ENCODE results near the gene SLC45A2. TPM values are rescaled to one million over a fixed set of nuclear protein-coding genes. Genes with fewer than 3 reads are reported as not detected.

SLC45A2 gene
- polyA plus RNA-seq, 1 donor from 2014 or later = 1.2 TPM

GRCh38 chr5:34028349-34028748 is 43.9 kb upstream of the SLC45A2 start:
- Histone ChIP-seq H3K9ac (ENCODE audit: low read length) (no peak overlapping the region), H4K20me1 (ENCODE audit: insufficient read depth) (no peaks in the 10 kb centered on the region), H3K36me3 (ENCODE audit: insufficient read depth, low read length) (peaks cover 5% of the 10 kb centered on the region), H3F3A (ENCODE audit: insufficient read depth, low read length, poor library complexity, severe bottlenecking) (no peaks in the 10 kb centered on the region), H3K9me2 (ENCODE audit: insufficient read depth, low read length) (no peaks in the 10 kb centered on the region), H2AFZ (ENCODE audit: low read depth, low read length) (no peak overlapping the region), H3K27ac (ENCODE audit: low read length) (no peak overlapping the region), H3K27me3 (ENCODE audit: insufficient read depth, low read depth, low read length) (no peaks in the 10 kb centered on the region), H3K9me3 (ENCODE audit: low read length) (no peaks in the 10 kb centered on the region), H3K79me2 (replicated peaks; ENCODE audit: insufficient read depth, low read length) (no peaks in the 10 kb centered on the region), H3K4me3 (ENCODE audit: low read length) (no peak overlapping the region), H3K4me2 (ENCODE audit: low read length) (no peak overlapping the region)
- TF ChIP-seq EZH2 (IDR thresholded peaks at IDR 0.05; ENCODE audit: borderline replicate concordance, insufficient read depth, low read length, poor library complexity, severe bottlenecking) = no peak
- no peak for TF ChIP-seq RAD21 (conservative IDR thresholded peaks at IDR 0.05)
- TF ChIP-seq POLR2AphosphoS5 (IDR thresholded peaks at IDR 0.05) = no peak
- TF ChIP-seq SMC3 (conservative IDR thresholded peaks at IDR 0.05; ENCODE audit: poor library complexity) = no peak
- no peak for TF ChIP-seq TAF1 (IDR thresholded peaks at IDR 0.05; ENCODE audit: low read depth)
- TF ChIP-seq CTCF (IDR thresholded peaks at IDR 0.05; ENCODE audit: poor library complexity, severe bottlenecking) = no peak

GRCh38 chr5:34026089-34026761 is 41.7 kb upstream of the SLC45A2 start:
- H3K9ac ChIP-seq (ENCODE audit: low read length) = no peak overlapping the region
- no peaks in the 10 kb centered on the region for H3K27me3 ChIP-seq (ENCODE audit: insufficient read depth, low read depth, low read length)
- TF ChIP-seq CTCF (IDR thresholded peaks at IDR 0.05; ENCODE audit: poor library complexity, severe bottlenecking) = no peak
- TF ChIP-seq RAD21 (conservative IDR thresholded peaks at IDR 0.05) = no peak
- H3K4me2 ChIP-seq (ENCODE audit: low read length) = no peak overlapping the region
- no peak overlapping the region for H3K4me3 ChIP-seq (ENCODE audit: low read length)
- no peaks in the 10 kb centered on the region for H3K36me3 ChIP-seq (ENCODE audit: insufficient read depth, low read length)
- H2AFZ ChIP-seq (ENCODE audit: low read depth, low read length) = no peak overlapping the region
- no peaks in the 10 kb centered on the region for H3F3A ChIP-seq (ENCODE audit: insufficient read depth, low read length, poor library complexity, severe bottlenecking)
- no peaks in the 10 kb centered on the region for H3K9me3 ChIP-seq (ENCODE audit: low read length)
- no peaks in the 10 kb centered on the region for H4K20me1 ChIP-seq (ENCODE audit: insufficient read depth)
- no peak overlapping the region for H3K27ac ChIP-seq (ENCODE audit: low read length)
- H3K79me2 ChIP-seq (replicated peaks; ENCODE audit: insufficient read depth, low read length) = no peaks in the 10 kb centered on the region
- H3K9me2 ChIP-seq (ENCODE audit: insufficient read depth, low read length) = no peaks in the 10 kb centered on the region

- Histone ChIP-seq H3K79me2 (replicated peaks; ENCODE audit: insufficient read depth, low read length) (no peaks in the 10 kb centered on the region), H3K4me2 (ENCODE audit: low read length) (no peak overlapping the region), H3F3A (ENCODE audit: insufficient read depth, low read length, poor library complexity, severe bottlenecking) (no peaks in the 10 kb centered on the region), H3K36me3 (ENCODE audit: insufficient read depth, low read length) (no peaks in the 10 kb centered on the region), H3K4me3 (ENCODE audit: low read length) (no peak overlapping the region), H4K20me1 (ENCODE audit: insufficient read depth) (no peaks in the 10 kb centered on the region), H3K9ac (ENCODE audit: low read length) (no peak overlapping the region), H3K9me2 (ENCODE audit: insufficient read depth, low read length) (no peaks in the 10 kb centered on the region), H3K9me3 (ENCODE audit: low read length) (no peaks in the 10 kb centered on the region), H2AFZ (ENCODE audit: low read depth, low read length) (no peak overlapping the region), H3K27me3 (ENCODE audit: insufficient read depth, low read depth, low read length) (no peaks in the 10 kb centered on the region), H3K27ac (ENCODE audit: low read length) (no peak overlapping the region)
- TF ChIP-seq POLR2AphosphoS5 (IDR thresholded peaks at IDR 0.05) (no peak), RAD21 (conservative IDR thresholded peaks at IDR 0.05) (no peak), MXI1 (conservative IDR thresholded peaks at IDR 0.05; ENCODE audit: poor library complexity, severe bottlenecking) (no peak), EP300 (conservative IDR thresholded peaks at IDR 0.05; ENCODE audit: poor library complexity, severe bottlenecking) (no peak), TAF1 (IDR thresholded peaks at IDR 0.05; ENCODE audit: low read depth) (no peak), EZH2 (IDR thresholded peaks at IDR 0.05; ENCODE audit: borderline replicate concordance, insufficient read depth, low read length, poor library complexity, severe bottlenecking) (no peak), SMC3 (conservative IDR thresholded peaks at IDR 0.05; ENCODE audit: poor library complexity) (no peak), REST (IDR thresholded peaks at IDR 0.05; ENCODE audit: borderline replicate concordance) (no peak), CTCF (IDR thresholded peaks at IDR 0.05; ENCODE audit: poor library complexity, severe bottlenecking) (no peak)
Observed at GRCh38 chr5:34022121-34022705, 37.7 kb upstream of the SLC45A2 start.

Data from neural cell (in vitro differentiated cells).